ENCODE measurements around the gene FBXW7. TPM values are rescaled to one million over a fixed set of nuclear protein-coding genes. Genes with fewer than 3 reads are reported as not detected.

FBXW7 gene
- total RNA-seq, 1 donor from 2014 or later, result 42.5 TPM

- DNase-seq (ENCODE audit: low read depth in 2 of 2), result no peak
Observed at GRCh38 chr4:152478461-152479237, 57.2 kb downstream of the FBXW7 start.

GRCh38 chr4:152476796-152477195, 59.1 kb downstream of the FBXW7 start:
- DNase-seq (ENCODE audit: low read depth in 2 of 2), result no peak

GRCh38 chr4:152471251-152471792, 64.6 kb downstream of the FBXW7 start:
- DNase-seq (ENCODE audit: low read depth in 2 of 2), result no peak

- no peak for DNase-seq (ENCODE audit: low read depth in 2 of 2)
Observed at GRCh38 chr4:152468408-152468807, 67.5 kb downstream of the FBXW7 start.

GRCh38 chr4:152467101-152467500, 68.8 kb downstream of the FBXW7 start:
- no peak for DNase-seq (ENCODE audit: low read depth in 2 of 2)

GRCh38 chr4:152464030-152464823, 71.7 kb downstream of the FBXW7 start:
- peak in 1 of 2 donors; percentile 9 for DNase-seq (ENCODE audit: low read depth in 2 of 2)

- no peak for DNase-seq (ENCODE audit: low read depth in 2 of 2)
Observed at GRCh38 chr4:152463562-152463961, 72.3 kb downstream of the FBXW7 start.

- no peak for DNase-seq (ENCODE audit: low read depth in 2 of 2)
Observed at GRCh38 chr4:152462695-152463094, 73.2 kb downstream of the FBXW7 start.

- no peak for DNase-seq (ENCODE audit: low read depth in 2 of 2)
Observed at GRCh38 chr4:152462047-152462446, 73.8 kb downstream of the FBXW7 start.

- DNase-seq (ENCODE audit: low read depth in 2 of 2), result no peak
Observed at GRCh38 chr4:152460488-152460887, 75.4 kb downstream of the FBXW7 start.

- DNase-seq (ENCODE audit: low read depth in 2 of 2), result no peak
Observed at GRCh38 chr4:152459326-152459725, 76.6 kb downstream of the FBXW7 start.

- no peak for DNase-seq (ENCODE audit: low read depth in 2 of 2)
Observed at GRCh38 chr4:152458801-152459302, 77.0 kb downstream of the FBXW7 start.

- DNase-seq (ENCODE audit: low read depth in 2 of 2), result no peak
Observed at GRCh38 chr4:152456609-152457008, 79.3 kb downstream of the FBXW7 start.

- no peak for DNase-seq (ENCODE audit: low read depth in 2 of 2)
Observed at GRCh38 chr4:152455311-152455710, 80.6 kb downstream of the FBXW7 start.

GRCh38 chr4:152454398-152455011, 81.4 kb downstream of the FBXW7 start:
- peak; percentile 7 to 31 for DNase-seq (ENCODE audit: low read depth in 2 of 2)

GRCh38 chr4:152451496-152451895, 84.4 kb downstream of the FBXW7 start:
- DNase-seq (ENCODE audit: low read depth in 2 of 2), result no peak

- DNase-seq (ENCODE audit: low read depth in 2 of 2), result no peak
Observed at GRCh38 chr4:152448854-152449253, 87.0 kb downstream of the FBXW7 start.

- DNase-seq (ENCODE audit: low read depth in 2 of 2), result no peak
Observed at GRCh38 chr4:152448038-152448707, 87.7 kb downstream of the FBXW7 start.

- DNase-seq (ENCODE audit: low read depth in 2 of 2), result no peak
Observed at GRCh38 chr4:152443859-152444258, 92.0 kb downstream of the FBXW7 start.

GRCh38 chr4:152437561-152437960, 98.3 kb downstream of the FBXW7 start:
- DNase-seq (ENCODE audit: low read depth in 2 of 2), result no peak

- no peak for DNase-seq (ENCODE audit: low read depth in 2 of 2)
Observed at GRCh38 chr4:152436384-152436783, 99.5 kb downstream of the FBXW7 start.

Data from dermis microvascular lymphatic vessel endothelial cell (primary cell).